HepG2 (cell line): ENCODE measurements around the gene INF2. TPM values are rescaled to one million over a fixed set of nuclear protein-coding genes. Genes with fewer than 3 reads are reported as not detected.

ENCODE experiments used
- GATAD1 ChIP-seq: IDR thresholded peaks from 2 replicates; pipeline ENCODE4 v1.6.1; 2016; ENCODE audit warnings: missing genetic modification reagents, missing compliant biosample characterization
- IKZF1 ChIP-seq: fragments of 450-650 bp; IDR thresholded peaks from 2 replicates; pipeline ENCODE4 v1.7.1; 2016
- KMT2B ChIP-seq: IDR thresholded peaks from 2 replicates; pipeline ENCODE4 v1.6.1; 2016; ENCODE audit warnings: missing genetic modification reagents, missing compliant biosample characterization
- RFX1 ChIP-seq: fragments of 450-650 bp; IDR thresholded peaks from 2 replicates; pipeline ENCODE4 v1.6.1; 2017
- ZNF20 ChIP-seq: sonication (generic); formaldehyde crosslinking; IDR thresholded peaks from 2 replicates; pipeline ENCODE4 v1.4.0; 2020; ENCODE audit warnings: mild to moderate bottlenecking, moderate library complexity, missing genetic modification reagents
- ZNF225 ChIP-seq: sonication (generic); formaldehyde crosslinking; IDR thresholded peaks from 2 replicates; pipeline ENCODE4 v1.4.0; 2020; ENCODE audit warnings: mild to moderate bottlenecking, missing genetic modification reagents
- ZNF235 ChIP-seq: sonication (generic); formaldehyde crosslinking; IDR thresholded peaks from 2 replicates; pipeline ENCODE4 v1.8.1; 2023; ENCODE audit warnings: mild to moderate bottlenecking, missing genetic modification reagents, borderline replicate concordance
- ZNF263 ChIP-seq: sonication (generic); formaldehyde crosslinking; IDR thresholded peaks from 2 replicates; pipeline ENCODE4 v1.4.0; 2020; ENCODE audit warnings: missing genetic modification reagents
- ZNF431 ChIP-seq: sonication (generic); formaldehyde crosslinking; IDR thresholded peaks from 2 replicates; pipeline ENCODE4 v1.9.0; 2022; ENCODE audit warnings: missing genetic modification reagents, low read depth, mild to moderate bottlenecking, borderline replicate concordance
- ZNF724P ChIP-seq: sonication (generic); formaldehyde crosslinking; IDR thresholded peaks from 2 replicates; pipeline ENCODE4 v1.8.0; 2022; ENCODE audit warnings: missing genetic modification reagents, borderline replicate concordance
- polyA plus RNA-seq, 8 experiments: library from polyadenylated mRNA; depleted of rRNA in 3 of 8; stranded (reverse) in 7 of 8; unstranded in 1 of 8; fragments of >200 nt; fragmentation: Illumina TruSeq in 4 of 8; extraction: Trizol in 4 of 8; gene quantifications; 2 replicates each; pipeline versions ENCODE4 v1.2.1 to v1.2.3, GENCODE V29; 2011 to 2016; ENCODE audit warnings: low read depth in 4 of 8, missing spikeins in 1 of 8, mixed read lengths in 1 of 8; ENCODE audit not compliant: insufficient read depth in 1 of 8
- total RNA-seq, 5 experiments: library from RNA; depleted of rRNA; stranded (reverse); fragments of >200 nt; fragmentation: Illumina TruSeq; extraction: Trizol; gene quantifications; 2 replicates each; pipeline ENCODE4 v1.2.3, GENCODE V29; 2016; ENCODE audit warnings: low read depth in 1 of 5
- TF ChIP-seq, protein P1 (sequence below): sonication (generic); formaldehyde crosslinking; IDR thresholded peaks from 2 replicates; pipeline ENCODE4 v1.5.0; 2020; ENCODE audit warnings: missing genetic modification reagents
- TF ChIP-seq, protein P2 (sequence below): IDR thresholded peaks from 2 replicates; pipeline ENCODE4 v1.6.1; 2018; ENCODE audit warnings: missing genetic modification reagents, mild to moderate bottlenecking, missing compliant biosample characterization
- TF ChIP-seq, protein P3 (sequence below): IDR thresholded peaks from 2 replicates; pipeline ENCODE4 v1.6.1; 2016; ENCODE audit warnings: low read depth, control low read depth
- TF ChIP-seq, protein P4 (sequence below): sonication (generic); formaldehyde crosslinking; IDR thresholded peaks from 2 replicates; pipeline ENCODE4 v1.5.1; 2020; ENCODE audit warnings: mild to moderate bottlenecking, moderate library complexity, missing genetic modification reagents
- TF ChIP-seq, protein P5 (sequence below): IDR thresholded peaks from 2 replicates; pipeline ENCODE4 v1.4.0; 2020; ENCODE audit warnings: mild to moderate bottlenecking, missing genetic modification reagents

INF2 gene
- total and polyA plus RNA-seq, 2 of the 13 experiments (the other 11 are each of a cell fraction or from before 2014, with no cell fraction given), result 16.4 to 26.4 TPM

DNA sequence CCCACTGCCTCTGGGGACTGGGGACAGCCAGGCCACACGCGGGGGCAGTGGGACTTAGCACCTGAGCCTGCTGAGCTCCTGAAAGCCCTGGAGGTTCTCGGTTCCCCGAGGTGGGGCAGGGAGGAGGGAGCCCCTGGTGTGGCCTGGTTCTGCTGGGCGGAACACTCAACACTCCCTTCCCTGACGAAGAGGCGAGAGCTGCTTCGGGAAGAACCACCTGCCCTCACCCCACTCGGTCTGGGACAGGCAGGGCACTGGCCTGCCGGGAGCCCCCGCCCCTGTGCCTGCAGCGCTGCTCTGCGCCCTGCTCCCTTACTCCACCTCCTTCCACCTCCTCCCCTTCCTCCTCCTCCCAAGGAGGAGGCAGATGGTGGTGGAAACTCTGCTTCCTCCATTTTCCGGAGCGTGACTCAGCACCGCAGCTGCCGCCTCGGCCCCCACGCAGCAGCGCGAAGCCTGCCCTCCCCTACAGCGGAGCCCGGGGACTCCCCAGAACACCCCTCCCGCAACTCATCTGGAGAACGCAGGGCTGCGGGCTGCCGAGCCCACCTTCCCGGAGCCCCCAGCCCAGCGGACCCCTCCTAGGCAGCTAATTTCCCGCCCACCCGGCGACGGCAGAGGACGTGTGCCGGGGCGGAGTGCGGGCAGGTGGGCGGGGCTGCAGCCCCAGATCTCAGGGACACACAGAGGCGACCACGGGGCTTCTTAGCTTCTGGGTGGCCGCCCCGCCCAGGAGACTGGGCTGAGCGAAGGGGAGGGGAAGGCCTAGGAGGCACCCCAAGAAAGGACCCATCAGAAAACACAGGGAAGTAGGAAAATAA lies 11.7 kb upstream of the INF2 start (continued):
- TF ChIP-seq, protein P1, sequence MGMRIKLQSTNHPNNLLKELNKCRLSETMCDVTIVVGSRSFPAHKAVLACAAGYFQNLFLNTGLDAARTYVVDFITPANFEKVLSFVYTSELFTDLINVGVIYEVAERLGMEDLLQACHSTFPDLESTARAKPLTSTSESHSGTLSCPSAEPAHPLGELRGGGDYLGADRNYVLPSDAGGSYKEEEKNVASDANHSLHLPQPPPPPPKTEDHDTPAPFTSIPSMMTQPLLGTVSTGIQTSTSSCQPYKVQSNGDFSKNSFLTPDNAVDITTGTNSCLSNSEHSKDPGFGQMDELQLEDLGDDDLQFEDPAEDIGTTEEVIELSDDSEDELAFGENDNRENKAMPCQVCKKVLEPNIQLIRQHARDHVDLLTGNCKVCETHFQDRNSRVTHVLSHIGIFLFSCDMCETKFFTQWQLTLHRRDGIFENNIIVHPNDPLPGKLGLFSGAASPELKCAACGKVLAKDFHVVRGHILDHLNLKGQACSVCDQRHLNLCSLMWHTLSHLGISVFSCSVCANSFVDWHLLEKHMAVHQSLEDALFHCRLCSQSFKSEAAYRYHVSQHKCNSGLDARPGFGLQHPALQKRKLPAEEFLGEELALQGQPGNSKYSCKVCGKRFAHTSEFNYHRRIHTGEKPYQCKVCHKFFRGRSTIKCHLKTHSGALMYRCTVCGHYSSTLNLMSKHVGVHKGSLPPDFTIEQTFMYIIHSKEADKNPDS (CRISPR knock-in tag), result no peak
- peak; percentile 81 for TF ChIP-seq ZNF263 (CRISPR knock-in tag)
- TF ChIP-seq GATAD1, result no peak
- no peak for TF ChIP-seq ZNF235
- TF ChIP-seq, protein P2, sequence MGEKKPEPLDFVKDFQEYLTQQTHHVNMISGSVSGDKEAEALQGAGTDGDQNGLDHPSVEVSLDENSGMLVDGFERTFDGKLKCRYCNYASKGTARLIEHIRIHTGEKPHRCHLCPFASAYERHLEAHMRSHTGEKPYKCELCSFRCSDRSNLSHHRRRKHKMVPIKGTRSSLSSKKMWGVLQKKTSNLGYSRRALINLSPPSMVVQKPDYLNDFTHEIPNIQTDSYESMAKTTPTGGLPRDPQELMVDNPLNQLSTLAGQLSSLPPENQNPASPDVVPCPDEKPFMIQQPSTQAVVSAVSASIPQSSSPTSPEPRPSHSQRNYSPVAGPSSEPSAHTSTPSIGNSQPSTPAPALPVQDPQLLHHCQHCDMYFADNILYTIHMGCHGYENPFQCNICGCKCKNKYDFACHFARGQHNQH (CRISPR knock-in tag), result no peak
- no peak for TF ChIP-seq ZNF20 (CRISPR knock-in tag)
- TF ChIP-seq, protein P3, sequence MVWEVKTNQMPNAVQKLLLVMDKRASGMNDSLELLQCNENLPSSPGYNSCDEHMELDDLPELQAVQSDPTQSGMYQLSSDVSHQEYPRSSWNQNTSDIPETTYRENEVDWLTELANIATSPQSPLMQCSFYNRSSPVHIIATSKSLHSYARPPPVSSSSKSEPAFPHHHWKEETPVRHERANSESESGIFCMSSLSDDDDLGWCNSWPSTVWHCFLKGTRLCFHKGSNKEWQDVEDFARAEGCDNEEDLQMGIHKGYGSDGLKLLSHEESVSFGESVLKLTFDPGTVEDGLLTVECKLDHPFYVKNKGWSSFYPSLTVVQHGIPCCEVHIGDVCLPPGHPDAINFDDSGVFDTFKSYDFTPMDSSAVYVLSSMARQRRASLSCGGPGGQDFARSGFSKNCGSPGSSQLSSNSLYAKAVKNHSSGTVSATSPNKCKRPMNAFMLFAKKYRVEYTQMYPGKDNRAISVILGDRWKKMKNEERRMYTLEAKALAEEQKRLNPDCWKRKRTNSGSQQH (CRISPR knock-in tag), result no peak
- TF ChIP-seq, protein P4, sequence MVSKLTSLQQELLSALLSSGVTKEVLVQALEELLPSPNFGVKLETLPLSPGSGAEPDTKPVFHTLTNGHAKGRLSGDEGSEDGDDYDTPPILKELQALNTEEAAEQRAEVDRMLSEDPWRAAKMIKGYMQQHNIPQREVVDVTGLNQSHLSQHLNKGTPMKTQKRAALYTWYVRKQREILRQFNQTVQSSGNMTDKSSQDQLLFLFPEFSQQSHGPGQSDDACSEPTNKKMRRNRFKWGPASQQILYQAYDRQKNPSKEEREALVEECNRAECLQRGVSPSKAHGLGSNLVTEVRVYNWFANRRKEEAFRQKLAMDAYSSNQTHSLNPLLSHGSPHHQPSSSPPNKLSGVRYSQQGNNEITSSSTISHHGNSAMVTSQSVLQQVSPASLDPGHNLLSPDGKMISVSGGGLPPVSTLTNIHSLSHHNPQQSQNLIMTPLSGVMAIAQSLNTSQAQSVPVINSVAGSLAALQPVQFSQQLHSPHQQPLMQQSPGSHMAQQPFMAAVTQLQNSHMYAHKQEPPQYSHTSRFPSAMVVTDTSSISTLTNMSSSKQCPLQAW (CRISPR knock-in tag), result 0 out of 2 replicates have a peak, but pooled peaks have one; percentile 23
- TF ChIP-seq ZNF225, result peak; percentile 41; the same call in 1 of the 2 replicates
- no peak for TF ChIP-seq ZNF431
- no peak for TF ChIP-seq ZNF724P (CRISPR knock-in tag)
- no peak for TF ChIP-seq RFX1
- TF ChIP-seq KMT2B (CRISPR knock-in tag), result no peak
- TF ChIP-seq IKZF1, result no peak
- TF ChIP-seq, protein P5, sequence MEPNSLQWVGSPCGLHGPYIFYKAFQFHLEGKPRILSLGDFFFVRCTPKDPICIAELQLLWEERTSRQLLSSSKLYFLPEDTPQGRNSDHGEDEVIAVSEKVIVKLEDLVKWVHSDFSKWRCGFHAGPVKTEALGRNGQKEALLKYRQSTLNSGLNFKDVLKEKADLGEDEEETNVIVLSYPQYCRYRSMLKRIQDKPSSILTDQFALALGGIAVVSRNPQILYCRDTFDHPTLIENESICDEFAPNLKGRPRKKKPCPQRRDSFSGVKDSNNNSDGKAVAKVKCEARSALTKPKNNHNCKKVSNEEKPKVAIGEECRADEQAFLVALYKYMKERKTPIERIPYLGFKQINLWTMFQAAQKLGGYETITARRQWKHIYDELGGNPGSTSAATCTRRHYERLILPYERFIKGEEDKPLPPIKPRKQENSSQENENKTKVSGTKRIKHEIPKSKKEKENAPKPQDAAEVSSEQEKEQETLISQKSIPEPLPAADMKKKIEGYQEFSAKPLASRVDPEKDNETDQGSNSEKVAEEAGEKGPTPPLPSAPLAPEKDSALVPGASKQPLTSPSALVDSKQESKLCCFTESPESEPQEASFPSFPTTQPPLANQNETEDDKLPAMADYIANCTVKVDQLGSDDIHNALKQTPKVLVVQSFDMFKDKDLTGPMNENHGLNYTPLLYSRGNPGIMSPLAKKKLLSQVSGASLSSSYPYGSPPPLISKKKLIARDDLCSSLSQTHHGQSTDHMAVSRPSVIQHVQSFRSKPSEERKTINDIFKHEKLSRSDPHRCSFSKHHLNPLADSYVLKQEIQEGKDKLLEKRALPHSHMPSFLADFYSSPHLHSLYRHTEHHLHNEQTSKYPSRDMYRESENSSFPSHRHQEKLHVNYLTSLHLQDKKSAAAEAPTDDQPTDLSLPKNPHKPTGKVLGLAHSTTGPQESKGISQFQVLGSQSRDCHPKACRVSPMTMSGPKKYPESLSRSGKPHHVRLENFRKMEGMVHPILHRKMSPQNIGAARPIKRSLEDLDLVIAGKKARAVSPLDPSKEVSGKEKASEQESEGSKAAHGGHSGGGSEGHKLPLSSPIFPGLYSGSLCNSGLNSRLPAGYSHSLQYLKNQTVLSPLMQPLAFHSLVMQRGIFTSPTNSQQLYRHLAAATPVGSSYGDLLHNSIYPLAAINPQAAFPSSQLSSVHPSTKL (CRISPR knock-in tag), result no peak
- TF ChIP-seq, all 625 proteins: peak for 16
